IPS-20b (cell line): ENCODE measurements around the gene KRTDAP.

Source experiments
- H3K27ac ChIP-seq: one replicate; pipeline ENCODE4 v1.5.1; 2013; ENCODE audit warnings: low read length
- H3K27me3 ChIP-seq: 2 replicates; pipeline ENCODE4 v1.6.1; 2013; ENCODE audit warnings: mild to moderate bottlenecking, low read length, inconsistent platforms; ENCODE audit not compliant: insufficient read depth
- H3K36me3 ChIP-seq: 2 replicates; pipeline ENCODE4 v1.6.1; 2013; ENCODE audit warnings: low read depth, mild to moderate bottlenecking, inconsistent platforms, low read length, moderate library complexity; ENCODE audit not compliant: insufficient read depth
- H3K4me1 ChIP-seq: 2 replicates; pipeline ENCODE4 v1.6.1; 2013; ENCODE audit warnings: mild to moderate bottlenecking, control low read depth, inconsistent platforms, low read length, moderate library complexity; ENCODE audit not compliant: insufficient read depth
- H3K4me3 ChIP-seq: 2 replicates; pipeline ENCODE4 v1.5.1; 2013; ENCODE audit warnings: mild to moderate bottlenecking, low read length, inconsistent platforms
- H3K9ac ChIP-seq: 2 replicates; pipeline ENCODE4 v1.6.1; 2013; ENCODE audit warnings: low read depth, mild to moderate bottlenecking, inconsistent platforms, low read length, moderate library complexity
- H3K9me3 ChIP-seq: 2 replicates; pipeline ENCODE4 v1.6.1; 2013; ENCODE audit warnings: mild to moderate bottlenecking, low read depth, low read length, inconsistent platforms; ENCODE audit not compliant: insufficient read depth

Gene KRTDAP

DNA sequence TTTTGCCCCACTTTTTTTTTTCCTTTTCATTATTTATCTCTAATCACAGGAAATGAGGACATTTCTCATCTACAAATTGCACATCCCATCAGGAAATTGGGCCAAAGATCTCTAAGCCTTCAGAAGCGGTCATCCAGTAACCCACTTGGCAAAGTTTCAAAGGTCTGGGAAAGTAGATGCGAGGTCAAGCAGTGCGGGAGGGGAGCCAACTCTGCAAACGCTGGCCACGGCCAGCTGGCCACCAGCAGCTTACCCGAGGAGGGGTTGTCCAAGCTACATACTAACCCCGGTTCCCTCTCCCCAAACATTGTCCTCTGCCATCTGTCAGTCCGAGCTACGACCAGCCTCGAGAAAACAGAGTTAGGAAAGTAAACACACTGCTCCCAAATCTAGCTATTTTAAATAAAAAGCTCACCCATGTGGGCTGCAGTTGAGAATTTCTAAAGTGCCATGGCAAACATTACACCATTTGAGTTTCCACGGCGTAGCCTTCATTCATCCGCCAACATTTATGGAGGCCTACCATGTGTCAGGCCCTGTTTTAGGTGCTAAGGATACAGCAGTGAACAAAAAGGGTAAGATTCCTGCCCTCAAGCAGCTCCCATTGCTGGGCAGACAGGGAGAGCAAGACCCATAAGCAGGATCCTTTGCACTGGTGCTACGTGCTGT is 30.7 kb downstream of the KRTDAP start:
- Histone ChIP-seq H3K4me1 (no peaks in the 10 kb centered on the region), H3K9me3 (no peaks in the 10 kb centered on the region), H3K36me3 (no peaks in the 10 kb centered on the region), H3K27ac (no peak overlapping the region), H3K9ac (no peak overlapping the region), H3K4me3 (no peak overlapping the region), H3K27me3 (no peaks in the 10 kb centered on the region)

DNA sequence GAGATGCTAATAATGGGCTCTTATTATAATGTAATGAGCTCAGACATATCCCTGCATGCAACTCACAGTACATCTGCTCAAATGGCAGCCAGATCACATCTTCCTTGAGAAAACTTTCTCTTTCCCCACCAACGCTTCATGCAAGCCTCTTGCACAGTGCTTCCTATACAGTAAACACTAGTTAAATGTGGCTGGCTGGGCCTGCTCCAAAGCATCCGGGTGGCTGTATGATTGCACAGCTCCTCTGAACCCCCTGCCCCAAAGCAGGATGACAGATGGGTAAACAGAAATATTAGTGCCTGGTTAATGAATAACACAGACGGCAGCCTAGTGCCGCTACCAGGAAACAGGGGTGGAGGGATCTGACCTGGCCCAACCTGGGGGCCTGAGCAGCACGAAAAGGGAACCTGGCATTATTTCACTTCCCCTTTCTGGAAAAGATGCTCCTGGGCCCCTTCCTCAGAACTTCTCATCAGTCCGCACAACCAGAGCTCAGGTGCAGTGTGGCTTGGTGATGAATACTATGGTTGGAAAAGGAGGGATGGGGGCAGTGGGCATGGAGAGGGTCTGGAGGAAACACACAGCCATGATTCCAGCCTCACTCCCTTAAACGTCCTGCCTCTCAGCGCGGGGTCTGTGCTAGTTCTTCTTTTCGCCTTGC is 31.4 kb downstream of the KRTDAP start:
- H3K27ac ChIP-seq: no peak overlapping the region
- H3K4me1 ChIP-seq: no peaks in the 10 kb centered on the region
- no peak overlapping the region for H3K4me3 ChIP-seq
- no peak overlapping the region for H3K9ac ChIP-seq
- H3K36me3 ChIP-seq: no peaks in the 10 kb centered on the region
- no peaks in the 10 kb centered on the region for H3K9me3 ChIP-seq
- no peaks in the 10 kb centered on the region for H3K27me3 ChIP-seq

DNA sequence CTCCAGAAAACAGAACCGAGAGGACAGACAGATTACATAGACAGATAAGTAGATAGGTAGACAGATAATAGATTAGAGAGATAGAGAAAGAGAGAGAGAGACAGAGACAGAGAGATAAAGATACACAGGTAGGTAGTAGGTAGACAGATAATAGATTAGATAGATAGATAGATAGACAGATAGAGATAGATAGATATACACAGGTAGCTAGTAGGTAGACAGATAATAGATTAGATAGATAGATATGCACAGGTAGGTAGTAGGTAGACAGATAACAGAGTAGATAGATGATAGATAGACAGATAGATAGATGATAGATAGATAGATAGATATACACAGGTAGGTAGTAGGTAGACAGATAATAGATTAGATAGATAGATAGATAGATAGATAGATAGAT is 32.1 kb downstream of the KRTDAP start:
- Histone ChIP-seq H3K4me3 (no peak overlapping the region), H3K27me3 (no peaks in the 10 kb centered on the region), H3K36me3 (no peaks in the 10 kb centered on the region), H3K27ac (no peak overlapping the region), H3K4me1 (no peaks in the 10 kb centered on the region), H3K9me3 (no peaks in the 10 kb centered on the region), H3K9ac (no peak overlapping the region)

DNA sequence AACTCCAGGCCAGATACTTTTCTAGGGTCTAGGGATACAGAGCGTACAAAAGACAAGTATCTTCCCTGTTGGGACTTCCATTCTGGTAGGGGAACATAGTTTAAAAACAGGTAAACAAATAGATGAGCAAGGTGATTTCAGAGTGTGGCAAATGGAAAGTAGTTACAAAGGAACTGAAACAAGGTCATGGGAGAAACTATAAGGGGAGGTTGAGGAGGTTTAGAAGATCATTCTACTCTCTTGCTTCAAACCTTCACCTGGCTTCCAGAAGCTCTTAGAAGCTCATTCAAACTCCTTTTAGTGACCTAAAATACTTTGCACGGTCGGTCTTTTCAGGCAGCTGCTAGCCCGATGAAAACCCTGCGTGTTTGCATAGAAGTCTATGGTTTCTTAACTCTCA is 33.1 kb downstream of the KRTDAP start:
- Histone ChIP-seq H3K27ac (no peak overlapping the region), H3K36me3 (no peaks in the 10 kb centered on the region), H3K9ac (no peak overlapping the region), H3K4me1 (no peaks in the 10 kb centered on the region), H3K27me3 (no peaks in the 10 kb centered on the region), H3K9me3 (no peaks in the 10 kb centered on the region), H3K4me3 (no peak overlapping the region)

DNA sequence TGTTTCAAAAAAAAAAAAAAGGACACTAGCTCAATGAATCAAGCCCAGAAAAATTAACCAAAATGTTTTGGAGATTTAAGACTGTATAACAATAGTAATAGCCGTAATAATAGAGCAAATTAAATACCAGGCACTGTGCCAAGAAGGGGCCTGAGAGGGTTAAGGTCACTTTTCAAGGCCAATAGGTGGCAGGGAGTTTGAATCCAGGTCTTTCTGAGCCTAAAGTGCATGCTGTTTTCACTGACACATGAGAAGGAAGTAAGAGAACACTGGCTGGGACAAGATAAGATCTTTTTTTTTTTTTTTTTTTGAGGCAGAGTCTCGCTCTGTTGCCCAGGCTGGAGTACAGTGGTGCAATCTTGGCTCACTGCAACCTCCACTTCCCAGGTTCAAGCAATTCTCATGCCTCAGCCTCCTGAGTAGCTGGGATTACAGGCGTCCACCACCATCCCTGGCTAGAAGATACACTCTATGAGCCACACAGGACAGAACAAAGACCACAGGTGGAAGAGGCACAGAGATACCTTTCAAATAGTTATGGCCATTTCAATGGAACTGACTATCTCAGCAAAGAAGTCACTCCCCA is 34.6 kb downstream of the KRTDAP start:
- H3K9ac ChIP-seq: no peak overlapping the region
- H3K4me1 ChIP-seq: no peaks in the 10 kb centered on the region

DNA sequence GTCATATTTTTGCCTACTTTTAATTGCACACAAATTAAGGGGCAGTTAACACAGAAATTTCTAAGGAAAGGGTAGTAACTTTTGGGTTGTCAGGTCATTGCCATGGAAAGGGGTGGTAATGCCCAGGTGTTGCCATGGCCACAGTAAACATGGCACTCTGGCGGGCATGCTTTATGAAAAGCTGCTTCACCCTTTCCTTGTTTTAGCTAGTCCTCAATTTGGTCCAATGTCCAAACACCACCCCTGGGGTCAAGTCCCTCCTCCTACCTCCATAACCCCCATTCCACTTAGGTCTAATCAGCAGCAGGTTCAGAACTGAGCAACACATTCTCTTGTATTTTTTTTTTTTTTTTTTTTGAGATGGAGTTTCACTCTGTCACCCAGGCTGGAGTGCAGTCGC is 35.6 kb downstream of the KRTDAP start:
- no peaks in the 10 kb centered on the region for H3K36me3 ChIP-seq
- no peaks in the 10 kb centered on the region for H3K27me3 ChIP-seq
- no peaks in the 10 kb centered on the region for H3K4me1 ChIP-seq
- no peak overlapping the region for H3K27ac ChIP-seq
- no peaks in the 10 kb centered on the region for H3K9me3 ChIP-seq
- H3K9ac ChIP-seq: no peak overlapping the region
- no peak overlapping the region for H3K4me3 ChIP-seq

More for the DNA sequence above, 34.6 kb downstream of the KRTDAP start:
- Histone ChIP-seq H3K36me3 (no peaks in the 10 kb centered on the region), H3K9me3 (no peaks in the 10 kb centered on the region), H3K4me3 (no peak overlapping the region), H3K27me3 (no peaks in the 10 kb centered on the region), H3K27ac (no peak overlapping the region)

DNA sequence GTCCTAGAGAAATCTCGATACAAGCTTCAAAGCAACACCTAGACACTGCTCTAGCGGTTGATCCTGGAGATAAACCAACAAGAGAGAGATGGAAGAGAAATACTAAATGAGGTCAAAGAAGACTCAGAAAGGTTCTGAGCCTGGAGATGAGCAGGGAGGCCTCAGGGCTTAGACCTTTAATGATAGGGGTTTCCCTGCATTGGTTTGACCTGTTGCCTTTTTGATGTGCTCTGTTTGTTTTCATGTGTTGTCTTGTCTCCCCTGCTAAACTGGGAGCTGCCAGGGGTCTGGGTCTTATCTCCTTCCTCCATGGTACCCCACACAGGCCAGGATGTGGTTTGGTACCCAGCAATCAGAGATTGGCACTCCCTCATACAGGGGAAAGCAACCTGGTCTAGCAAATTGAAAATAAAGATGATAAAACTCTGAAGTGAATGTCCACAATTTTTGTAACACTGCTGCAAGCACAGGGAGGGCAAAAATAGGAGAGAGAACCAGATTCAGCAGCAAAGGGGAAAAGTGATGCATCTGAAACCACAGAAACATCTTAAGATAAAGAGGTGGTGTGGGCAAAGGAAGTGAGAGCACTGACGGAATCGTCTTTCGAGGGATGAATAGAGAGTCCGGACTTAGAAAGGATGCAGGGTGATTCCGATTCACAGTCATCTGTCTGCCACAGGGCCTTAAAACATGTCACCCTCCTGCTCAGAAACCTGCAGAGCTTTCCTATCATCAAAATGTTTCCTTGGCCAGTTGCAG is 38.7 kb downstream of the KRTDAP start:
- Histone ChIP-seq H3K4me1 (no peaks in the 10 kb centered on the region), H3K36me3 (no peaks in the 10 kb centered on the region), H3K9ac (no peak overlapping the region), H3K27me3 (no peaks in the 10 kb centered on the region), H3K9me3 (no peaks in the 10 kb centered on the region), H3K4me3 (no peak overlapping the region), H3K27ac (no peak overlapping the region)

DNA sequence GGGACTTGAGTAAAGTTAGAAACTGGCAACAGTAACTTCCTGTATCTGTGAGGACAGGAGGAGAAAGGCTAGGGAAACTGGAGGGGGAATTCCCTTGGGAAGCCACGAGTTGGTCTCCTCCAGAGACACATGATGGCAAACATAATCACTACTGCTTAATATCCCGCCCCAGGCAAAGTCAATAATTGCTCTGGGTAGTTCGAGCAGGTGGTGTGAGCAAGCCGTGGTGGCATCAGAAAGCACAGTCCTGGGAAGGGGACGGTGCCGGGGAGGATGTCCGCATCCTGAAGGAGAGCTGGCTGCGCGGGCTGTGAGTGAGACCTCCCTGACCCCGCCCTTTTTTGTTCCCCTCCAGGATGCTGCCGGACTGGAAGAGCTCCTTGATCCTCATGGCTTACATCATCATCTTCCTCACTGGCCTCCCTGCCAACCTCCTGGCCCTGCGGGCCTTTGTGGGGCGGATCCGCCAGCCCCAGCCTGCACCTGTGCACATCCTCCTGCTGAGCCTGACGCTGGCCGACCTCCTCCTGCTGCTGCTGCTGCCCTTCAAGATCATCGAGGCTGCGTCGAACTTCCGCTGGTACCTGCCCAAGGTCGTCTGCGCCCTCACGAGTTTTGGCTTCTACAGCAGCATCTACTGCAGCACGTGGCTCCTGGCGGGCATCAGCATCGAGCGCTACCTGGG is 40.8 kb downstream of the KRTDAP start:
- no peak overlapping the region for H3K4me3 ChIP-seq
- H3K9me3 ChIP-seq: no peaks in the 10 kb centered on the region
- H3K27ac ChIP-seq: no peak overlapping the region
- no peaks in the 10 kb centered on the region for H3K27me3 ChIP-seq
- H3K36me3 ChIP-seq: no peaks in the 10 kb centered on the region
- no peak overlapping the region for H3K9ac ChIP-seq
- no peaks in the 10 kb centered on the region for H3K4me1 ChIP-seq

DNA sequence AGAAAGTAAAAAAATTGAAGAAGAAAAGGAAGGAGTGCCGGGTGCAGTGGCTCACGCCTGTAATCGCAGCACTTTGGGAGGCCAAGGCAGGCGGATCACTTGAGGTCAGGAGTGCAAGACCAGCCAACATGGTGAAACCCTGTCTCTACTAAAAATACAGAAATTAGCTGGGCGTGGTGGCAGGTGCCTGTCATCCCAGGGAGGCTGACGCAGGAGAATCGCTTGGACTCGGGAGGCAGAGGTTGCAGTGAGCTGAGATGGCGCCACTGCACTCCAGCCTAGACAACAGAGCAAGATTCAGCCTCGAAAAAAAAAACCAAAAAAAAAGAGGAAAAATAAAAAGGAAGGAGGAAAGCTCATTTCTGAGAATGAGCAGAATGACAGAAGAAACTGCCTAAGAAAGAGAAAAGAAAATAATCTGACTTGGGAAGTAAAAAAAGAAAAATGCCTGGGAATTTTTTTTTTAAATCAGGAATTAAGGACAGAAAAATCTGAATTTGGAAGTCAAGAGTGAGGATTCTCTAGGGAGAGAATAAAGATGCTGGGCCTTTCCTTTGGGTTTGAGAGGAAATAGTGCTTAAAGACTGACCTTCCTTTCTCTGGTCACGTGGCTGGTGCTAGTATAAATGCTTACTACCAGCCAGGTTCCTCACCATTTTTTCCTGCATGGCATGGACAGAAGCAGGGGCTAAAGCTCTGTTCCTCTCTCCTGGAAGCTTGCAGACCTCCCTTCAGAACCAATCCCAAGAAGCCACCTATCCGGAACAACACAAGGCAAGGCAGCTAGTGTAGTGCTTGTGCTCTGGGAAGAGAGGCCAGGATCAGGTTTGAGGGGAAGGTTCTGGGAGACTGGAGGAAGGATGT is 42.4 kb downstream of the KRTDAP start, which contains the start of gene FFAR2:
Gene FFAR2, plus strand, starts transcription at position 652 of the 864 bp plus-strand sequence. CDS start 1,458 bp downstream, outside the sequence.
- Histone ChIP-seq H3K4me3 (no peak within 1 kb of the TSS), H3K27me3 (no peaks in the 10 kb centered on the region), H3K27ac (no peak within 1 kb of the TSS)

DNA sequence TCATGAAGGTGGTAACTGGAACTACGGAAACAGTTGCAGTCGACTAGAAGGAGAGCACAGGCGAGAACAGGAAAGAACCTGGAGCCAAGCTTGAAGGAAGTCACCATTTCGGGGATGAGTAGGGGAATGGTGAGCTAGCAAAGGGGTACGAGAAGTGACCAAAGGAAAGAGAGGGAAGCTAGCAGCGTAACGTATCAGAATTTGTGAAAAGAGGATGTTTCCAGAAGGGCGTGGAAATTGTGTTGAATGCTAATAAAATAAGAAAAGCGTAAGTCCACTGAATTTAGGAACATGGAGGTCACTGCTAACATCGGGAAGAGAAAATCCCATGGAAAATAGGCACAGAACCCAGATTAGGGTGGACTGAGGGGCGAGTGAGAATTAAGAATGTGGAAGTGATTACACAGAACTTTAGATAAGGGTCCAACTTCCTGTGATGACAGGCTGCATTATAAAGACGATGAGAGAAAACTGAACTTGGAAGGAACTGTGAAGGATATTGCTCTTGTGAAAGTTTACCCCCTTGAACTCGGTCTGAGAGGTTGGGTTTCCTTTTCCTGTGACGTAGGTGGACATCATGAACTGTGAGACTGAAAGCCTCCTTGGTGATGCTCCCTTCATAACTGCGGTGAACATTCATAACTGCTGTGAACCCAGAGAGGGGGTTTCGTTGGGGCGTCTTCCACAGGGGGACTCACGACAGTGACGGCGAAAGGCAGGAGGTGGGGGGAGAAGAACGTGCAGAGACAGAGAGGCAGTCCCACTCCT is 44.3 kb downstream of the KRTDAP start:
- no peak overlapping the region for H3K9ac ChIP-seq
- H3K27me3 ChIP-seq: no peaks in the 10 kb centered on the region
- no peaks in the 10 kb centered on the region for H3K4me1 ChIP-seq

More for the DNA sequence above, 42.4 kb downstream of the KRTDAP start, which contains the start of gene FFAR2:
- Histone ChIP-seq H3K4me1 (no peaks in the 10 kb centered on the region), H3K9ac (no peak within 1 kb of the TSS), H3K36me3 (no peaks in the 10 kb centered on the region), H3K9me3 (no peaks in the 10 kb centered on the region)

More for the DNA sequence above, 44.3 kb downstream of the KRTDAP start:
- Histone ChIP-seq H3K36me3 (no peaks in the 10 kb centered on the region), H3K9me3 (no peaks in the 10 kb centered on the region), H3K4me3 (no peak overlapping the region), H3K27ac (no peak overlapping the region)
